Sigmoid colon (tissue), 7 donors: ENCODE results near the gene SAMD4A. TPM values are rescaled to one million over a fixed set of nuclear protein-coding genes. Genes with fewer than 3 reads are reported as not detected.

Experiments used
- DNase-seq: peaks from one replicate; pipeline ENCODE4 v3.0.0-alpha.2; 2019
- H3K27ac ChIP-seq, 4 donors: fragments of 200-600 bp; sonication (generic); one replicate each; pipeline ENCODE4 v1.5.1; 2016 to 2019; ENCODE audit warnings: mild to moderate bottlenecking in 1 of 4
- H3K27me3 ChIP-seq, 3 donors: fragments of 200-600 bp; sonication (generic); one replicate each; pipeline ENCODE4 v1.5.1; 2019; ENCODE audit warnings: mild to moderate bottlenecking in 1 of 3
- H3K36me3 ChIP-seq, 4 donors: fragments of 200-600 bp; sonication (generic); one replicate each; pipeline ENCODE4 v1.5.1; 2016 to 2019
- H3K4me1 ChIP-seq, 4 donors: fragments of 200-600 bp; sonication (generic); one replicate each; pipeline ENCODE4 v1.5.1; 2017 to 2019
- H3K4me3 ChIP-seq, 4 donors: fragments of 200-600 bp; sonication (generic); one replicate each; pipeline ENCODE4 v1.5.1; 2017 to 2019; ENCODE audit warnings: mild to moderate bottlenecking in 2 of 4, moderate library complexity in 1 of 4
- H3K9me3 ChIP-seq, 4 donors: fragments of 200-600 bp in 3 of 4; sonication (generic) in 3 of 4; one replicate each; pipeline versions ENCODE4 v1.5.1 to v1.6.1; 2013 to 2019
- EP300 ChIP-seq, 4 donors: sonication (generic); formaldehyde crosslinking; IDR thresholded peaks; one replicate each; pipeline ENCODE4 v1.6.1; 2017; ENCODE audit warnings: antibody characterized with exemption in 4 of 4
- POLR2A ChIP-seq, 2 donors: fragments of 450-650 bp; IDR thresholded peaks; one replicate each; pipeline ENCODE4 v1.6.1; 2016; ENCODE audit warnings: antibody characterized with exemption in 2 of 2, mild to moderate bottlenecking in 2 of 2, moderate library complexity in 2 of 2
- POLR2AphosphoS5 ChIP-seq, 4 donors: sonication (generic); formaldehyde crosslinking; IDR thresholded peaks; one replicate each; pipeline ENCODE4 v1.6.1; 2017; ENCODE audit warnings: antibody characterized with exemption in 4 of 4
- WGBS, 2 donors: extraction: QIAGEN DNeasy Blood & Tissue Kit; methylation state at CpG; one replicate each; pipeline ENCODE4 v1.1.7; 2013; 5-methylcytosine and 5-hydroxymethylcytosine counted together
- intact Hi-C: fragments of 100-400 bp; cut with DNase I; formaldehyde crosslinking; loops from one replicate; pipeline ENCODE4 v1.15.1; 2023
- polyA plus RNA-seq, 3 donors: library from polyadenylated mRNA; stranded (reverse); fragments of 200-250 nt; gene quantifications; one replicate each; pipeline ENCODE4 v1.2.3, GENCODE V29; 2013
- total RNA-seq, 4 donors: library from RNA; depleted of rRNA; stranded (reverse); fragments of >200 nt; gene quantifications; one replicate each; pipeline ENCODE4 v1.1.0, GENCODE V29; 2016
- TF ChIP-seq, protein P1 (sequence below), 4 experiments: fragments of 450-650 bp in 3 of 4; fragments of 200-600 bp in 1 of 4; IDR thresholded peaks; one replicate each; pipeline ENCODE4 v1.5.1; 2016 to 2019; ENCODE audit warnings: antibody characterized with exemption in 4 of 4, mild to moderate bottlenecking in 3 of 4, moderate library complexity in 2 of 4
- donor health status: healthy with polysubstance abuse.
- donor health status: Bipolar disorder and iron deficiency.
- donor health status: healthy.

SAMD4A gene
- total and polyA plus RNA-seq, 7 donors = 4.2 to 135 (median 79.8) TPM

DNA sequence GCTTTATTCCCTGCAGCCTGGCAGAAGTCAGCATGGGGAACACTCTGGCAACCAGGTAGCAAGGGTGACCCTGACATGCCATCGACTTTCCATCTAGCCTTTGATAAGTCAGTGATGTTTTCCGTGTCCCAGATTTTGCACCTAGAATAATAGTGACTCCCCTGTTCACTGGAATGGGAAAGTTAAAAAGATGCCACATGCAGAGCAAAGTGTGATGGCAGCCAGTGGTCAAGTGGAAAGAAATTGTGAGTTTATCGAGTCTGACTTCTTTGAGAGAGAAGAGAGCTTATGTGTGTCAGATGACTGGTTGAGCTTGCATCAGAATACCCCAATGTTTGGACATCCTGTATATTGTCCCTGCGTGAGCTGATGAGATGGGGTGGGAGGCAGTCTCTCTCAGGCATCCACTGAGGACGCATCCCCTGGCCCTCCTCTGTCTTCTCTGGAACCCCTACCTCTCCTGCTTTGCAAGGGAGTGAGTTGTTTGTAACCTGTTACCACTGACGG lies 187.2 kb downstream of the SAMD4A start:
- Histone ChIP-seq H3K27me3 (no peaks in the 10 kb centered on the region), H3K27ac (no peak overlapping the region), H3K9me3 (no peaks in the 10 kb centered on the region), H3K4me3 (no peak overlapping the region), H3K36me3 (peaks cover 6 to 50% (median 16%) of the 10 kb centered on the region in 4 donors), H3K4me1 (peaks cover 0 to 13% (median 4%) of the 10 kb centered on the region in 4 donors)
- no peak for DNase-seq
- intact Hi-C loops = no loop called here
- 92 to 96% methylated on average over 6 of the region's 6 CpGs for WGBS, 2 donors
- TF ChIP-seq, protein P1, sequence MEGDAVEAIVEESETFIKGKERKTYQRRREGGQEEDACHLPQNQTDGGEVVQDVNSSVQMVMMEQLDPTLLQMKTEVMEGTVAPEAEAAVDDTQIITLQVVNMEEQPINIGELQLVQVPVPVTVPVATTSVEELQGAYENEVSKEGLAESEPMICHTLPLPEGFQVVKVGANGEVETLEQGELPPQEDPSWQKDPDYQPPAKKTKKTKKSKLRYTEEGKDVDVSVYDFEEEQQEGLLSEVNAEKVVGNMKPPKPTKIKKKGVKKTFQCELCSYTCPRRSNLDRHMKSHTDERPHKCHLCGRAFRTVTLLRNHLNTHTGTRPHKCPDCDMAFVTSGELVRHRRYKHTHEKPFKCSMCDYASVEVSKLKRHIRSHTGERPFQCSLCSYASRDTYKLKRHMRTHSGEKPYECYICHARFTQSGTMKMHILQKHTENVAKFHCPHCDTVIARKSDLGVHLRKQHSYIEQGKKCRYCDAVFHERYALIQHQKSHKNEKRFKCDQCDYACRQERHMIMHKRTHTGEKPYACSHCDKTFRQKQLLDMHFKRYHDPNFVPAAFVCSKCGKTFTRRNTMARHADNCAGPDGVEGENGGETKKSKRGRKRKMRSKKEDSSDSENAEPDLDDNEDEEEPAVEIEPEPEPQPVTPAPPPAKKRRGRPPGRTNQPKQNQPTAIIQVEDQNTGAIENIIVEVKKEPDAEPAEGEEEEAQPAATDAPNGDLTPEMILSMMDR (IDR thresholded peaks at IDR 0.05) = no peak
- TF ChIP-seq EP300 (IDR thresholded peaks at IDR 0.05) (no peak), POLR2A (IDR thresholded peaks at IDR 0.05) (no peak), POLR2AphosphoS5 (IDR thresholded peaks at IDR 0.05) (no peak)

DNA sequence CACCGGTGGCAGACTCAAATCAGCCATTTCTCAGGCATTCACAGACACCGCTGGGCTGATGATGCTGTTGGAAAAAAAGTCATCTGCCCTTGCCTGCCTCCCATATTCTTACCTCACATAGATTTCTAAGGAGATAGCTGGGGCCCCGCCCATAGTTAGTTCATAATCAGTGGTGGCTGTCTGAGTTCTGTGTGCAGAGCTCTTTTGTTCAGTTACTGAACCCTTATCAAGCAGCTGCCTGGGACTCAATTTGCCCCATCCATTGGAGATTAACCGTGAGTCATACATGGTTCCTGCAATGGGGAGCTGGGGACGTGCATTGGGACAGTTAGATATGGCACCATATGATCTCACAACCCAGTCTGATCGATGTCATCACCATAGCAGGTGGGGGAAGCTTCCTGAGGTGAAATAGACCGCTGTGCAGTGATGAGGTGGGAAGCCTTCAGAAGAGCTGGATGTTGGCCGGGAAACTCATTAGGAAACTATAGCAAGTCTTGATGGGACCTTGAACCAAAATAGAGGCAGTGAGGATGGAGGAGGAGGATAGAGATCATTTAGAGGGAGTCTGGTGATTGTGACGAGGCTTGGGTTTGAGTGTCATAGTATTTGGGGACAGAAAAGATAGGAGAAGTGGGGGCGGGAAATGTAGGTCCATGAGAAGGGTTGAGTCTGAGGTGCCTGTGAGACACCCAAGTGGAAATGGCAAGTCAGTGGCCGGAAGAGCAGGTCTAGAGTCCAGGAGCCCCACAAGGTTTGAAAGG lies 187.9 kb downstream of the SAMD4A start:
- no peak for DNase-seq
- Histone ChIP-seq H3K27me3 (no peaks in the 10 kb centered on the region), H3K9me3 (no peaks in the 10 kb centered on the region), H3K27ac (no peak overlapping the region), H3K4me1 (peaks cover 0 to 13% (median 2%) of the 10 kb centered on the region in 4 donors), H3K36me3 (peaks cover 6 to 52% (median 18%) of the 10 kb centered on the region in 4 donors), H3K4me3 (no peak overlapping the region)
- 80 to 83% methylated on average over 11 of the region's 11 CpGs for WGBS, 2 donors
- TF ChIP-seq POLR2AphosphoS5 (IDR thresholded peaks at IDR 0.05) (no peak), POLR2A (IDR thresholded peaks at IDR 0.05) (no peak), EP300 (IDR thresholded peaks at IDR 0.05) (no peak)
- TF ChIP-seq, protein P1 (IDR thresholded peaks at IDR 0.05) = no peak
- intact Hi-C loops = no loop called here

DNA sequence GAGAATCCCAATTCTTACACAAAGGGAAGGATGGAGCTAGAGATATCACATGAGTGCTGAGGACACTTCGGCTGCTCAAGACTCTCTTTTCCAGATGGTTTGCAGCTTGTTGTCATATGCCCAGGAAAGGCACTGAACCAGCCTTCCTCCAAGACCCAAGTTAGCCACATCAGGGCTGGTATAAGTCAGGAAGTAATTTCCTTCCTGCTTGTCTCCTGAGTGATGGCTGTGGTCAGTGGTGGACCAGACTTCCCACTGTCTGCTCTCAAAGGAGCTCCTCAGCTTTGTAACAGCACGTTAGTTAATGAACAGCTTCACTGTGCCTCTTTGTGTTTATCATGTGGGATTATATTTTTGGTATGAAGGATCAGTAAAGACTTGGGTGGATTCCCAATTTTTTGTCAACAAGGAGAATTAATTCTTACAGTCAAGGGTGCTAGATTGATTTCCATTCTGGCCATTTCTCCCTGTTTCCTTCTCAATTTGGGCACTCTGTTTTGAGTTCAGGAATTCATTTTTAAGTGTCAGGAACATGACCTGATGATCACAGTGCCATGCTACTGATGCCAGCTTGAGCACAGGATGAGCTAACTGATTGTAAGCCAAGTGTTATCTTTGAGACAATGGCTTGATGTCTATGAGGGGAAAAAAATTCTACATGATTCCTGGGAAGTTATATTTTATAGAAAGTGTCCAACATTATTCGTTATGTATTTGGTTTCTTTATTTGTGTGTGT lies 189.9 kb downstream of the SAMD4A start:
- intact Hi-C loops = no loop called here
- no peak for TF ChIP-seq EP300 (IDR thresholded peaks at IDR 0.05)
- TF ChIP-seq POLR2A (IDR thresholded peaks at IDR 0.05) = no peak
- TF ChIP-seq, protein P1 (IDR thresholded peaks at IDR 0.05) = no peak
- no peak for TF ChIP-seq POLR2AphosphoS5 (IDR thresholded peaks at IDR 0.05)
- no peak overlapping the region for H3K27ac ChIP-seq
- H3K4me1 ChIP-seq = peaks cover 0 to 10% (median 0%) of the 10 kb centered on the region in 4 donors
- H3K4me3 ChIP-seq = no peak overlapping the region
- no peak for DNase-seq
- H3K9me3 ChIP-seq = no peaks in the 10 kb centered on the region
- peaks cover 21 to 64% (median 26%) of the 10 kb centered on the region in 4 donors for H3K36me3 ChIP-seq
- no peaks in the 10 kb centered on the region for H3K27me3 ChIP-seq
- 54 to 56% methylated on average over 3 of the region's 3 CpGs for WGBS, 2 donors

DNA sequence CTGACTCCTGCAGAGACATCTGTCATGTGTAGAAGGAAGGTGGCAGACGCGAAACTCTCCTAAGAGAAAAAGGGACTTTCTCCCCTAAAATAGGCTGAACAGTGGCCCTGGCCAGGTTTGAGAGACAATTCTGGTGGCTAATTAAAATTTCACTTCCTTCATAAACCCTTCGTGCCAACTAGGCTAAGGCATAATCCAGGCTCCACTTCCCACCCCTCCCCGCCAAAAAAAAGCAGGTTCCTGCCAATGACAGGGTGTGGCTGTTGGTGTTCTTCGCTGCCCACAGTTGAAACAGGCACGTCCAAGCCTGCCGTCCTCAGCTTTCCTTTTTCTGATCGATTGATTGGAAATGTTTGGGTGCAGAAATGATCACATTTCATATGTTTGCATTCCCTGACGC lies 191.1 kb downstream of the SAMD4A start:
- Histone ChIP-seq H3K27ac (no peak overlapping the region), H3K9me3 (no peaks in the 10 kb centered on the region), H3K4me3 (no peak overlapping the region), H3K27me3 (no peaks in the 10 kb centered on the region), H3K4me1 (peaks cover 0 to 3% (median 0%) of the 10 kb centered on the region in 4 donors), H3K36me3 (peaks cover 16 to 63% (median 25%) of the 10 kb centered on the region in 4 donors)
- TF ChIP-seq POLR2A (IDR thresholded peaks at IDR 0.05) = no peak
- TF ChIP-seq, protein P1 (IDR thresholded peaks at IDR 0.05) = no peak
- no peak for TF ChIP-seq EP300 (IDR thresholded peaks at IDR 0.05)
- TF ChIP-seq POLR2AphosphoS5 (IDR thresholded peaks at IDR 0.05) = no peak
- 16 to 71% methylated on average over 9 of the region's 9 CpGs for WGBS, 2 donors
- intact Hi-C loops = no loop called here
- DNase-seq = no peak
